ENCODE data around the gene FAM13A. TPM values are rescaled to one million over a fixed set of nuclear protein-coding genes. Genes with fewer than 3 reads are reported as not detected.
A peak's percentile ranks its signal among the peaks of the same experiment; 100 is the strongest.

The FAM13A gene
- total RNA-seq, 1 donor from 2014 or later: 57.7 TPM

DNA sequence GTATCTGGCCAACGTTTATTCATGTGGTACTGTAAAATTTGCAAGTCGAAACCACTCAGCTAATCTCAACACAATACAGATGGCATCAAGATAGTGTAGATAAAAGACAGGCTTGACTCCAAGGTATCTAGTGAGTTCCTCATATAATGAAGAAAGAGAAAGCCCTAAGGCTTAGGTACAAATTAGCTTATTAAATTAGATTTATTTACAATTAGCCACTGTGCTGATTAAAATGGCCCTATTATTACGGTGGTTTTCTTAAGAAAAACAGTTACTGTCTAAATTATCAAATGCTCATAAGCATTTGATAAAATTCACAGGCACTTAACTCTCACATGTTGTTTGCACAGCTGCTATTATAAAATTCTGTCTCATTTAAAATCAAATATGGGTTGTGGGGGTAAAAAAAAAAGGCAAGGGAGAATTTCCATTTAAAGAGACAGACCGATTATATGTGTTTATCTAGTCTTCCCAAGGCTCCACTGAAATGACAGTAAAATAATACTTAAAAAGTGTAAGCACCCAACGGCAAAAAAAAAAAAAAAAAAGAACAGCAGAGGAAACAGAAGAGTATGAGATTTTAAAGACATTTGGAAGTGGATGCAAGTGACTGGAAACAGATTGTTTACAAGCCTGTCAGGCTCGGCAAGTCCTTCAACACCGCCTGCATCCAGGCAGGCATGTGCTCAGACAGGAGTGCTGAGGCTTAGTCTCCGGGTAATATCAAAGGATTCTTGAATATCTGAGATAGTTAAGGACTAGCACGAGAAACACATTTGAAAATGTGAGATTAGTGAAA lies 55.1 kb downstream of the FAM13A start:
- Mint-ChIP-seq H3K4me1 (peaks cover 52% of the 10 kb centered on the region), H3K27ac (peak overlapping the region; percentile 91), H3K9me3 (peaks cover 14% of the 10 kb centered on the region), H3K4me3 (peak overlapping the region; percentile 5), H3K36me3 (peaks cover 25% of the 10 kb centered on the region), H3K27me3 (ENCODE audit: low read depth) (no peaks in the 10 kb centered on the region)
- no peak for DNase-seq (ENCODE audit: low spot score in 2 of 2, unreplicated experiment in 2 of 2)
- TF ChIP-seq, protein P1, sequence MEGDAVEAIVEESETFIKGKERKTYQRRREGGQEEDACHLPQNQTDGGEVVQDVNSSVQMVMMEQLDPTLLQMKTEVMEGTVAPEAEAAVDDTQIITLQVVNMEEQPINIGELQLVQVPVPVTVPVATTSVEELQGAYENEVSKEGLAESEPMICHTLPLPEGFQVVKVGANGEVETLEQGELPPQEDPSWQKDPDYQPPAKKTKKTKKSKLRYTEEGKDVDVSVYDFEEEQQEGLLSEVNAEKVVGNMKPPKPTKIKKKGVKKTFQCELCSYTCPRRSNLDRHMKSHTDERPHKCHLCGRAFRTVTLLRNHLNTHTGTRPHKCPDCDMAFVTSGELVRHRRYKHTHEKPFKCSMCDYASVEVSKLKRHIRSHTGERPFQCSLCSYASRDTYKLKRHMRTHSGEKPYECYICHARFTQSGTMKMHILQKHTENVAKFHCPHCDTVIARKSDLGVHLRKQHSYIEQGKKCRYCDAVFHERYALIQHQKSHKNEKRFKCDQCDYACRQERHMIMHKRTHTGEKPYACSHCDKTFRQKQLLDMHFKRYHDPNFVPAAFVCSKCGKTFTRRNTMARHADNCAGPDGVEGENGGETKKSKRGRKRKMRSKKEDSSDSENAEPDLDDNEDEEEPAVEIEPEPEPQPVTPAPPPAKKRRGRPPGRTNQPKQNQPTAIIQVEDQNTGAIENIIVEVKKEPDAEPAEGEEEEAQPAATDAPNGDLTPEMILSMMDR (IDR thresholded peaks at IDR 0.05; ENCODE audit: unreplicated experiment): no peak

DNA sequence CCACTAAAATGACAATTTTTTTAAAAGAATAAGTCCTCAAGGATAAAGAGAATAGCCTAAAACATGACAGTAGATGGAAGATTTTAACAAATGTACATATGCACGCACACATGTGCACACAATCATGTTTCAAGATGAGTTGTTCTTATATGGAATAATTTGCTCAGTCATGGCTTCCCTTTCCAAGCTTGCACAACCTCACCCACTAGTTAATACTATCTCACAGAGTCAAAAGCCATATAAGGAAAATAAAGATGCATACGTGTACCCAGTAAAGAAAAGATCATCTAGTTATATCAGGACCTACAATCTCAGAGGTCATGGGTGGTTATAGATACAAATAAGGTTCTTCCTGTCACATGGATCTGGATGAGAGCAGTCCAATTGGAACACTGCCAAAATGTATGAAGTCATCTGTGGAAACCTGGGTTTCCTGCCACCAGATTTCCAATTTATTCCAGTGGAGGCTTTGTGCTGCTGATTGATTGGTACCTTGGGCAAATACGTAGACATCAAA lies 56.1 kb downstream of the FAM13A start:
- Mint-ChIP-seq H3K27me3 (ENCODE audit: low read depth) (no peaks in the 10 kb centered on the region), H3K4me1 (peaks cover 53% of the 10 kb centered on the region), H3K4me3 (no peak overlapping the region), H3K27ac (peak overlapping the region; percentile 91), H3K9me3 (peaks cover 14% of the 10 kb centered on the region), H3K36me3 (peaks cover 23% of the 10 kb centered on the region)
- DNase-seq (ENCODE audit: low spot score in 2 of 2, unreplicated experiment in 2 of 2): no peak
- TF ChIP-seq, protein P1 (IDR thresholded peaks at IDR 0.05; ENCODE audit: unreplicated experiment): no peak

- DNase-seq (ENCODE audit: low spot score in 2 of 2, unreplicated experiment in 2 of 2): no peak
- H3K27ac Mint-ChIP-seq: peak overlapping the region; percentile 91
- H3K36me3 Mint-ChIP-seq: peaks cover 21% of the 10 kb centered on the region
- peaks cover 54% of the 10 kb centered on the region for H3K4me1 Mint-ChIP-seq
- TF ChIP-seq, protein P1 (IDR thresholded peaks at IDR 0.05; ENCODE audit: unreplicated experiment): no peak
- H3K27me3 Mint-ChIP-seq (ENCODE audit: low read depth): no peaks in the 10 kb centered on the region
- no peak overlapping the region for H3K4me3 Mint-ChIP-seq
- H3K9me3 Mint-ChIP-seq: peaks cover 13% of the 10 kb centered on the region
Observed at GRCh38 chr4:89000382-89000781, 56.6 kb downstream of the FAM13A start.

DNA sequence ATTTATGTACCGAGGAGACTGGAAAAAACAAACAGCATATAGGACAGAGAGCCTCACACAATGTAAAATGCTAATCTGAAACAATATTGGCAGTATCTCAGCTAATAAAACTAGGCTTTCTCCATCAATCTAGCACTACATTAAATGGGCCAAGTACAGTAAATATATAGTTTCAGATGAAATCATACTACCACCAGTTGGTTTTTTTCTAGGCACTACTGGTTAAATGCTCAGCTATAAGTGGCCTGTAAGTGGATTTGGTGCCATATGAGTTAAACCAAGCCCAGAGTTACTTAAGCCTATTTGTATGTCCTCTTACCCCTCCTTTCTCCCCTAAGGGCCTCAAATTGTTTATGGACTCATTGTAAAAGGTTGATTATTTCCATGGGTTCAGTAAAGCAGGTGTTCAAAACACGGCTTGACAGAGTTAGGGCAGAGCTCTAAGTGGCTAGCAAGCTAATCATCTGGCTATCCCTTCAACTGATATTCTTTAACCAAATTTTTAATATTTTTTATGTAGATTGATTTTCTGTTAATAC lies 57.5 kb downstream of the FAM13A start:
- no peak for DNase-seq (ENCODE audit: low spot score in 2 of 2, unreplicated experiment in 2 of 2)
- Mint-ChIP-seq H3K36me3 (peaks cover 16% of the 10 kb centered on the region), H3K27ac (no peak overlapping the region), H3K9me3 (peaks cover 8% of the 10 kb centered on the region), H3K27me3 (ENCODE audit: low read depth) (no peaks in the 10 kb centered on the region), H3K4me1 (peaks cover 54% of the 10 kb centered on the region), H3K4me3 (no peak overlapping the region)
- TF ChIP-seq, protein P1 (IDR thresholded peaks at IDR 0.05; ENCODE audit: unreplicated experiment): no peak

DNA sequence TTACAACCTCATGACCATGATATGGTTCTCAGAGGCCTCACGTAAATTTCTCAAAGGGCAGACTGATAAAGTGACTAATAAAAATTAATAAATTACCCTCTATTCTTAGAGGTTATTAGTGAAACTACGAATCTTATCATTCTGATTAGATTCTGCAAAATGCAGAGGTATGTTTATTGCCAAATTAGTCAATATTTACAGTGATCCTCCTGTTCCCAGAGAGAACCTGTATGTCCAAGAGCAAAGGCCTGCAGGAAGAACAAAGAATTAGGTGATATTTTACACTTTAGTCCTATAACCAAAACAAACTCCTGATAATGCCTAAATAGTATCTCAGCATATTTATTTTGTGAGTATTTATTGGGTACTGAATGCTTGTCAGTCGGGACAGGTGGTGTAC lies 58.1 kb downstream of the FAM13A start:
- H3K4me1 Mint-ChIP-seq: peaks cover 54% of the 10 kb centered on the region
- peaks cover 8% of the 10 kb centered on the region for H3K9me3 Mint-ChIP-seq
- H3K36me3 Mint-ChIP-seq: peaks cover 16% of the 10 kb centered on the region
- H3K4me3 Mint-ChIP-seq: no peak overlapping the region
- H3K27me3 Mint-ChIP-seq (ENCODE audit: low read depth): no peaks in the 10 kb centered on the region
- TF ChIP-seq, protein P1 (IDR thresholded peaks at IDR 0.05; ENCODE audit: unreplicated experiment): no peak
- H3K27ac Mint-ChIP-seq: no peak overlapping the region
- DNase-seq (ENCODE audit: low spot score in 2 of 2, unreplicated experiment in 2 of 2): no peak

Data from mesothelial cell of epicardium (in vitro differentiated cells).